ENCODE data around the gene TUFT1. TPM values are rescaled to one million over a fixed set of nuclear protein-coding genes. Genes with fewer than 3 reads are reported as not detected.

The TUFT1 gene
- total and polyA plus RNA-seq, 2 of the 13 experiments (the other 11 are each of a cell fraction or from before 2014, with no cell fraction given): 6.4 to 7.3 TPM

GRCh38 chr1:151611288-151611790 lies 71.2 kb downstream of the TUFT1 start (continued):
- TF ChIP-seq IRF1 (CRISPR knock-in tag; IDR thresholded peaks at IDR 0.05; ENCODE audit: low read depth) (no peak), ZNF281 (CRISPR knock-in tag; IDR thresholded peaks at IDR 0.05; ENCODE audit: borderline replicate concordance) (no peak), ZNF451 (CRISPR knock-in tag; IDR thresholded peaks at IDR 0.05) (no peak), ARID5B (CRISPR knock-in tag; IDR thresholded peaks at IDR 0.05) (peak; percentile 40), JUNB (CRISPR knock-in tag; IDR thresholded peaks at IDR 0.05; ENCODE audit: borderline replicate concordance) (peak; percentile 25; the same call in 1 of the 2 replicates), RXRB (CRISPR knock-in tag; IDR thresholded peaks at IDR 0.05; ENCODE audit: borderline replicate concordance) (0 out of 2 replicates have a peak, but pooled peaks have one; percentile 14), BHLHE40 (IDR thresholded peaks at IDR 0.05; ENCODE audit: low read length) (peak; percentile 88), EP300 (IDR thresholded peaks at IDR 0.05; ENCODE audit: low read depth in 2 of 2, low read length in 2 of 2) (peak; percentile 57 to 58; a peak in 2 of 4 replicates), EP300 (CRISPR knock-in tag; IDR thresholded peaks at IDR 0.05; ENCODE audit: borderline replicate concordance) (no peak; the same call in 1 of the 2 replicates), SRF (IDR thresholded peaks at IDR 0.05; ENCODE audit: low read depth, low read length) (peak; percentile 89), FOSL2 (CRISPR knock-in tag; IDR thresholded peaks at IDR 0.05) (peak; percentile 88), ASH2L (IDR thresholded peaks at IDR 0.05; ENCODE audit: insufficient read length, low read depth, low read length) (no peak), HNF4A (CRISPR knock-in tag; IDR thresholded peaks at IDR 0.05) (peak; percentile 42; the same call in 1 of the 2 replicates), CEBPG (CRISPR knock-in tag; IDR thresholded peaks at IDR 0.05) (peak; percentile 96), ZNF737 (CRISPR knock-in tag; IDR thresholded peaks at IDR 0.05; ENCODE audit: borderline replicate concordance) (no peak), MAFF (IDR thresholded peaks at IDR 0.05; ENCODE audit: low read depth, low read length) (peak; percentile 18; the same call in 1 of the 2 replicates), CEBPB (IDR thresholded peaks at IDR 0.05; ENCODE audit: borderline replicate concordance, low read depth, low read length) (peak; percentile 100), SMC3 (IDR thresholded peaks at IDR 0.05; ENCODE audit: low read length) (peak; percentile 49; the same call in 1 of the 2 replicates), RARG (CRISPR knock-in tag; IDR thresholded peaks at IDR 0.05; ENCODE audit: low read depth) (0 out of 2 replicates have a peak, but pooled peaks have one; percentile 7), ATF2 (CRISPR knock-in tag; IDR thresholded peaks at IDR 0.05) (peak; percentile 30; the same call in 1 of the 2 replicates), ZNF775 (CRISPR knock-in tag; IDR thresholded peaks at IDR 0.05; ENCODE audit: borderline replicate concordance) (no peak), MIXL1 (CRISPR knock-in tag; IDR thresholded peaks at IDR 0.05) (0 out of 2 replicates have a peak, but pooled peaks have one; percentile 12), ZNF644 (CRISPR knock-in tag; IDR thresholded peaks at IDR 0.05; ENCODE audit: low read depth) (peak; percentile 62)
